GM12878 (cell line): ENCODE data around the gene CEP68. TPM values are rescaled to one million over a fixed set of nuclear protein-coding genes. Genes with fewer than 3 reads are reported as not detected.
"Not testable (repeated sequence)": the region's sequence is repeated elsewhere in the genome, so short reads cannot be mapped to it uniquely, and the experiment has no call there.

Experiments
- ATAC-seq: fragments of 200-7000 bp; cut with Tn5 transposase; 3 replicates; pipeline ENCODE4 v1.9.1; 2020; ENCODE audit warnings: mild to moderate bottlenecking, moderate library complexity
- BruUV-seq: library from RNA; stranded (reverse); fragments of 400-500 nt; replicated peaks from 2 replicates; lab custom pipeline; 2021; lab: Mats Ljungman, UMichigan
- CTCF ChIA-PET: fragments of 300-600 bp; sonication (Branson Sonifier 250); formaldehyde crosslinking; extraction: SDS; loops from one replicate; lab custom pipeline; 2021; ENCODE audit warnings: inconsistent platforms; lab: Yijun Ruan, JAX
- POLR2A ChIA-PET: fragments of 350-600 bp; formaldehyde crosslinking; extraction: SDS; loops from one replicate; lab custom pipeline; 2021; ENCODE audit warnings: inconsistent platforms; lab: Charles Lee
- RAD21 ChIA-PET: fragments of 300-600 bp; sonication (Branson Sonifier 250); formaldehyde crosslinking; loops from one replicate; lab custom pipeline; 2023; ENCODE audit warnings: antibody characterized with exemption; ENCODE audit not compliant: unreplicated experiment; lab: Charles Lee
- SMC1A ChIA-PET: fragments of 300-600 bp; sonication (Branson Sonifier 250); formaldehyde crosslinking; loops from one replicate; lab custom pipeline; 2023; ENCODE audit not compliant: unreplicated experiment, uncharacterized antibody; lab: Charles Lee
- DNase-seq: peaks from one replicate; pipeline ENCODE4 v3.0.0-alpha.2; 2011; ENCODE audit warnings: low read depth, low spot score
- FAIRE-seq: peaks from 3 replicates; lab custom pipeline; 2011; peaks lifted over from hg19 to GRCh38; lab: Jason Lieb, UNC
- H2AFZ ChIP-seq: 2 replicates; pipeline ENCODE4 v1.6.0; 2011; ENCODE audit warnings: low read depth, low read length, control low read depth; ENCODE audit not compliant: control insufficient read depth
- H3K27ac ChIP-seq: 2 replicates; pipeline ENCODE4 v1.5.1; 2011; ENCODE audit warnings: control low read depth; ENCODE audit not compliant: control insufficient read depth, insufficient read depth
- H3K27me3 ChIP-seq, 2 experiments: replicated peaks in 1 of 2; 2 replicates each; pipeline versions ENCODE4 v1.6.0 to v1.6.1; 2011; ENCODE audit warnings: low read length in 1 of 2; ENCODE audit not compliant: control insufficient read depth in 2 of 2, insufficient read depth in 2 of 2
- H3K36me3 ChIP-seq, 2 experiments: 2 replicates each; pipeline ENCODE4 v1.5.1; 2011; ENCODE audit warnings: low read length in 1 of 2; ENCODE audit not compliant: control insufficient read depth in 2 of 2, insufficient read depth in 2 of 2
- H3K4me1 ChIP-seq: 2 replicates; pipeline ENCODE4 v1.6.1; 2011; ENCODE audit warnings: mild to moderate bottlenecking, low read length, moderate library complexity, mixed read lengths; ENCODE audit not compliant: control insufficient read depth, insufficient read depth
- H3K4me2 ChIP-seq: 2 replicates; pipeline ENCODE4 v1.6.0; 2011; ENCODE audit warnings: control low read depth; ENCODE audit not compliant: control insufficient read depth, insufficient read depth
- H3K4me3 ChIP-seq: fragments of 200-600 bp; sonication (generic); 2 replicates; pipeline ENCODE4 v1.5.1; 2016
- H3K79me2 ChIP-seq: 2 replicates; pipeline ENCODE4 v1.6.0; 2011; ENCODE audit warnings: low read length; ENCODE audit not compliant: control insufficient read depth, insufficient read depth
- H3K9ac ChIP-seq: 2 replicates; pipeline ENCODE4 v1.8.0; 2011; ENCODE audit warnings: low read length, control low read depth, mixed read lengths; ENCODE audit not compliant: control insufficient read depth, insufficient read depth
- H3K9me3 ChIP-seq: replicated peaks from 3 replicates; pipeline ENCODE4 v1.5.1; 2011; ENCODE audit warnings: mild to moderate bottlenecking, low read length; ENCODE audit not compliant: control insufficient read depth, insufficient read depth
- H4K20me1 ChIP-seq: 2 replicates; pipeline ENCODE4 v1.6.0; 2011; ENCODE audit not compliant: control insufficient read depth, insufficient read depth
- CHD2 ChIP-seq: IDR thresholded peaks from 2 replicates; pipeline ENCODE4 v1.6.1; 2011; ENCODE audit warnings: low read depth, low read length, improper control_type of control experiment, borderline replicate concordance
- LARP7 ChIP-seq: fragments of 450-650 bp; IDR thresholded peaks from 2 replicates; pipeline ENCODE4 v1.6.1; 2017; ENCODE audit warnings: mild to moderate bottlenecking
- SREBF1 ChIP-seq: IDR thresholded peaks from 2 replicates; pipeline ENCODE4 v1.6.1; 2012; ENCODE audit warnings: mild to moderate bottlenecking, low read length
- STAT3 ChIP-seq: IDR thresholded peaks from 2 replicates; pipeline ENCODE4 v1.6.1; 2011; ENCODE audit warnings: low read depth, low read length, improper control_type of control experiment
- WGBS: methylation state at CpG from one replicate; pipeline ENCODE4 v1.1.6; 2016; ENCODE audit warnings: low lambda C conversion rate; ENCODE audit not compliant: insufficient replicate concordance, insufficient coverage; ENCODE audit errors: missing lambda C conversion rate; 5-methylcytosine and 5-hydroxymethylcytosine counted together
- in situ Hi-C: fragments of 300-500 bp; cut with MboI; formaldehyde crosslinking; loops from 9 replicates; pipeline ENCODE4 v1.14.3; 2018; ENCODE audit warnings: mixed read lengths
- intact Hi-C: fragments of 100-400 bp; cut with micrococcal nuclease; formaldehyde crosslinking; loops from one replicate; pipeline ENCODE4 v1.14.2; 2022; ENCODE audit not compliant: unreplicated experiment
- polyA plus RNA-seq, 11 experiments: library from polyadenylated mRNA; depleted of rRNA in 4 of 11; unstranded in 6 of 11; stranded (reverse) in 5 of 11; fragments of >200 nt; fragmentation: Nextera tagmentation in 4 of 11; fragmentation: Illumina TruSeq in 1 of 11; extraction: Ambion mirVana in 4 of 11; extraction: Trizol in 1 of 11; gene quantifications; 1 replicate in 1 of 11; 2 replicates in 10 of 11; pipeline versions ENCODE4 v1.2.1 to v1.2.3, GENCODE V29; 2011 to 2016; ENCODE audit warnings: inconsistent platforms in 2 of 11, missing spikeins in 2 of 11, low read depth in 1 of 11
- total RNA-seq, 4 experiments: library from RNA; depleted of rRNA in 3 of 4; stranded (reverse); fragments of >200 nt in 3 of 4; fragmentation: Illumina TruSeq in 1 of 4; extraction: Trizol in 1 of 4; gene quantifications; 2 replicates each; pipeline versions ENCODE4 v1.2.1 to v1.2.3, GENCODE V29; 2013 to 2021
- TF ChIP-seq, protein P1 (sequence below): fragments of 450-650 bp; IDR thresholded peaks from 2 replicates; pipeline ENCODE4 v1.6.1; 2017; ENCODE audit warnings: mild to moderate bottlenecking, moderate library complexity

The CEP68 gene
- total and polyA plus RNA-seq, 10 of the 15 experiments (the other 5 are each of a cell fraction or from before 2014, with no cell fraction given) = 1.1 to 11.1 (median 7.4) TPM

GRCh38 chr2:65122313-65122712 lies 66.1 kb downstream of the CEP68 start (continued):
- TF ChIP-seq CHD2 (no peak), SREBF1 (no peak), LARP7 (no peak), STAT3 (no peak)
- TF ChIP-seq, protein P1, sequence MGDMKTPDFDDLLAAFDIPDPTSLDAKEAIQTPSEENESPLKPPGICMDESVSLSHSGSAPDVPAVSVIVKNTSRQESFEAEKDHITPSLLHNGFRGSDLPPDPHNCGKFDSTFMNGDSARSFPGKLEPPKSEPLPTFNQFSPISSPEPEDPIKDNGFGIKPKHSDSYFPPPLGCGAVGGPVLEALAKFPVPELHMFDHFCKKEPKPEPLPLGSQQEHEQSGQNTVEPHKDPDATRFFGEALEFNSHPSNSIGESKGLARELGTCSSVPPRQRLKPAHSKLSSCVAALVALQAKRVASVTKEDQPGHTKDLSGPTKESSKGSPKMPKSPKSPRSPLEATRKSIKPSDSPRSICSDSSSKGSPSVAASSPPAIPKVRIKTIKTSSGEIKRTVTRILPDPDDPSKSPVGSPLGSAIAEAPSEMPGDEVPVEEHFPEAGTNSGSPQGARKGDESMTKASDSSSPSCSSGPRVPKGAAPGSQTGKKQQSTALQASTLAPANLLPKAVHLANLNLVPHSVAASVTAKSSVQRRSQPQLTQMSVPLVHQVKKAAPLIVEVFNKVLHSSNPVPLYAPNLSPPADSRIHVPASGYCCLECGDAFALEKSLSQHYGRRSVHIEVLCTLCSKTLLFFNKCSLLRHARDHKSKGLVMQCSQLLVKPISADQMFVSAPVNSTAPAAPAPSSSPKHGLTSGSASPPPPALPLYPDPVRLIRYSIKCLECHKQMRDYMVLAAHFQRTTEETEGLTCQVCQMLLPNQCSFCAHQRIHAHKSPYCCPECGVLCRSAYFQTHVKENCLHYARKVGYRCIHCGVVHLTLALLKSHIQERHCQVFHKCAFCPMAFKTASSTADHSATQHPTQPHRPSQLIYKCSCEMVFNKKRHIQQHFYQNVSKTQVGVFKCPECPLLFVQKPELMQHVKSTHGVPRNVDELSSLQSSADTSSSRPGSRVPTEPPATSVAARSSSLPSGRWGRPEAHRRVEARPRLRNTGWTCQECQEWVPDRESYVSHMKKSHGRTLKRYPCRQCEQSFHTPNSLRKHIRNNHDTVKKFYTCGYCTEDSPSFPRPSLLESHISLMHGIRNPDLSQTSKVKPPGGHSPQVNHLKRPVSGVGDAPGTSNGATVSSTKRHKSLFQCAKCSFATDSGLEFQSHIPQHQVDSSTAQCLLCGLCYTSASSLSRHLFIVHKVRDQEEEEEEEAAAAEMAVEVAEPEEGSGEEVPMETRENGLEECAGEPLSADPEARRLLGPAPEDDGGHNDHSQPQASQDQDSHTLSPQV = no peak

GRCh38 chr2:65125457-65125856 lies 69.2 kb downstream of the CEP68 start:
- H3K27ac ChIP-seq, BruUV-seq, in situ Hi-C loops, H4K20me1 ChIP-seq, ATAC-seq, H3K9ac ChIP-seq, H3K9me3 ChIP-seq, H3K4me1 ChIP-seq, H3K4me3 ChIP-seq, intact Hi-C loops, H2AFZ ChIP-seq, H3K36me3 ChIP-seq, DNase-seq, H3K27me3 ChIP-seq, FAIRE-seq: not testable (repeated sequence)
- ChIA-PET POLR2A (interaction anchor here (0.7 to 1.3 kb wide), 8 partner anchors 10 to 163 kb away, joined by 3 to 15 read pairs (median 5); partner anchors contain the start of gene CEP68), RAD21 (interaction anchor here (0.6 to 2.2 kb wide), 2 partner anchors 16 to 60 kb away, joined by 3 to 14 read pairs; no protein-coding TSS in a partner anchor), CTCF (interaction anchor here (1.7 to 1.8 kb wide), 2 partner anchors 60 to 70 kb away, joined by 4 to 14 read pairs; partner anchors contain the start of gene CEP68), SMC1A (interaction anchor here (1.0 to 2.0 kb wide), 5 partner anchors 9 to 70 kb away, joined by 3 to 6 read pairs (median 4); partner anchors contain the start of gene CEP68)
- peak overlapping the region; percentile 34; the same call in 1 of the 2 replicates for H3K4me2 ChIP-seq
- WGBS = 89% methylated on average over 7 of the region's 7 CpGs
- H3K79me2 ChIP-seq = peaks cover 90% of the 10 kb centered on the region
